NCI-H1436 treated with DMSO at 0.1 percent for 48 hours (cell line): ENCODE measurements around the gene SP2.

Experiments used
- DNase-seq: peaks from one replicate; lab custom pipeline; 2025; lab: John Stamatoyannopoulos, UW

Gene SP2

GRCh38 chr17:47889734-47890529 lies 6.1 kb upstream of the SP2 start:
- peak; percentile 64 for DNase-seq

GRCh38 chr17:47891545-47892088 lies 4.4 kb upstream of the SP2 start:
- no peak for DNase-seq

- no peak for DNase-seq
Measured at GRCh38 chr17:47894498-47895346, 1.3 kb upstream of the SP2 start.

GRCh38 chr17:47895347-47895855 lies 635 bp upstream of the SP2 start:
- no peak for DNase-seq

- no peak for DNase-seq
Measured at GRCh38 chr17:47896672-47897490, 845 bp downstream of the SP2 start.

GRCh38 chr17:47897561-47897960 lies 1.5 kb downstream of the SP2 start:
- DNase-seq = no peak

GRCh38 chr17:47898241-47898640 lies 2.2 kb downstream of the SP2 start:
- DNase-seq = no peak

- DNase-seq = no peak
Measured at GRCh38 chr17:47899643-47900042, 3.6 kb downstream of the SP2 start.

- no peak for DNase-seq
Measured at GRCh38 chr17:47901423-47901822, 5.4 kb downstream of the SP2 start.

GRCh38 chr17:47902039-47902744 lies 6.2 kb downstream of the SP2 start:
- no peak for DNase-seq

GRCh38 chr17:47905221-47905733 lies 9.2 kb downstream of the SP2 start:
- no peak for DNase-seq

- no peak for DNase-seq
Measured at GRCh38 chr17:47906443-47906842, 10.4 kb downstream of the SP2 start.

- no peak for DNase-seq
Measured at GRCh38 chr17:47907932-47908562, 12.0 kb downstream of the SP2 start.

- no peak for DNase-seq
Measured at GRCh38 chr17:47913050-47913449, 17.0 kb downstream of the SP2 start.

GRCh38 chr17:47914306-47914948 lies 18.4 kb downstream of the SP2 start:
- DNase-seq = no peak

GRCh38 chr17:47915776-47916398 lies 19.9 kb downstream of the SP2 start:
- no peak for DNase-seq

- DNase-seq = no peak
Measured at GRCh38 chr17:47916489-47917208, 20.6 kb downstream of the SP2 start.

- no peak for DNase-seq
Measured at GRCh38 chr17:47917581-47917980, 21.5 kb downstream of the SP2 start.

- no peak for DNase-seq
Measured at GRCh38 chr17:47918006-47918405, 22.0 kb downstream of the SP2 start.
